K562 (cell line): ENCODE results near the gene MTFMT. TPM values are rescaled to one million over a fixed set of nuclear protein-coding genes. Genes with fewer than 3 reads are reported as not detected.

Experiments
- HBP1 ChIP-seq: fragments of 450-650 bp; formaldehyde crosslinking; IDR thresholded peaks from 2 replicates; pipeline ENCODE4 v1.4.0; 2022; ENCODE audit warnings: missing genetic modification characterization
- HMGXB4 ChIP-seq: sonication (generic); formaldehyde crosslinking; IDR thresholded peaks from 2 replicates; pipeline ENCODE4 v1.8.1; 2023; ENCODE audit warnings: mild to moderate bottlenecking, missing genetic modification reagents
- KAT7 ChIP-seq: sonication (generic); formaldehyde crosslinking; IDR thresholded peaks from 2 replicates; pipeline ENCODE4 v1.8.0; 2022; ENCODE audit warnings: missing genetic modification reagents, mild to moderate bottlenecking, borderline replicate concordance
- MBD2 ChIP-seq: sonication (generic); IDR thresholded peaks from 2 replicates; pipeline ENCODE4 v1.6.1; 2016; ENCODE audit warnings: low read depth, borderline replicate concordance
- MGA ChIP-seq: fragments of 450-650 bp; IDR thresholded peaks from 2 replicates; pipeline ENCODE4 v1.6.1; 2016; ENCODE audit warnings: mild to moderate bottlenecking, moderate library complexity
- MITF ChIP-seq: IDR thresholded peaks from 2 replicates; pipeline ENCODE4 v1.6.1; 2014; ENCODE audit warnings: antibody characterized with exemption
- TRIM24 ChIP-seq, 2 experiments: fragments of 450-650 bp; IDR thresholded peaks; 2 replicates each; pipeline ENCODE4 v1.6.1; 2016
- polyA plus RNA-seq, 8 experiments: library from polyadenylated mRNA; depleted of rRNA in 4 of 8; stranded (reverse) in 5 of 8; unstranded in 3 of 8; fragments of >200 nt; fragmentation: Nextera tagmentation in 2 of 8; fragmentation: Illumina TruSeq in 1 of 8; extraction: Ambion mirVana in 2 of 8; extraction: Trizol in 1 of 8; gene quantifications; 2 replicates each; pipeline versions ENCODE4 v1.2.1 to v1.2.3, GENCODE V29; 2011 to 2014; ENCODE audit warnings: inconsistent platforms in 1 of 8, missing spikeins in 1 of 8
- total RNA-seq, 7 experiments: library from RNA; depleted of rRNA in 6 of 7; stranded (reverse); fragments of >200 nt in 6 of 7; fragmentation: Illumina TruSeq in 2 of 7; extraction: Trizol in 2 of 7; gene quantifications; 2 replicates each; pipeline versions ENCODE4 v1.2.1 to v1.2.3, GENCODE V29; 2011 to 2021; ENCODE audit warnings: low replicate concordance in 1 of 7

The MTFMT gene
- total and polyA plus RNA-seq, 9 of the 15 experiments (the other 6 are each of a cell fraction or from before 2014, with no cell fraction given): 1.4 to 31.1 (median 16.2) TPM

- TF ChIP-seq MGA (no peak), MBD2 (no peak), KAT7 (CRISPR knock-in tag) (no peak), MITF (no peak), HMGXB4 (CRISPR knock-in tag) (no peak), HBP1 (no peak), TRIM24 (IDR thresholded peaks at IDR 0.05) (no peak)
Observed at GRCh38 chr15:65071381-65071811, 42.0 kb upstream of the MTFMT start (continued).
